Activated T-helper 1 cell treated with anti-CD3 and anti-CD28 coated beads, Interleukin-12 subunit alpha, Interleukin-12 subunit beta, Interleukin-2, Interleukin-4 antibody, amounts not matched to agents 30 ng/mL and 10 ng/mL and 1 ng/mL, durations not matched to agents 14 hours and 24 hours and 36 hours (primary cell): ENCODE measurements around the gene ACTL8. TPM values are rescaled to one million over a fixed set of nuclear protein-coding genes. Genes with fewer than 3 reads are reported as not detected.

Experiments used
- DNase-seq: peaks from one replicate; pipeline ENCODE4 v3.0.0; 2021; ENCODE audit warnings: low spot score
- H3K27ac Mint-ChIP-seq: one replicate; pipeline ENCODE4 v1.8.0; 2021; ENCODE audit warnings: mild to moderate bottlenecking, mixed read lengths
- H3K27me3 Mint-ChIP-seq: one replicate; pipeline ENCODE4 v1.8.0; 2022; ENCODE audit warnings: mild to moderate bottlenecking, moderate library complexity, mixed read lengths; ENCODE audit not compliant: insufficient read depth
- H3K36me3 Mint-ChIP-seq: one replicate; pipeline ENCODE4 v1.8.0; 2021; ENCODE audit warnings: low read depth, mixed read lengths
- H3K4me1 Mint-ChIP-seq: one replicate; pipeline ENCODE4 v1.8.0; 2021; ENCODE audit warnings: low read depth, mixed read lengths
- H3K4me3 Mint-ChIP-seq: one replicate; pipeline ENCODE4 v1.8.0; 2021; ENCODE audit warnings: mild to moderate bottlenecking, moderate library complexity, mixed read lengths
- H3K9me3 Mint-ChIP-seq: one replicate; pipeline ENCODE4 v1.8.0; 2021; ENCODE audit warnings: mixed read lengths
- intact Hi-C: fragments of 100-400 bp; cut with micrococcal nuclease; formaldehyde crosslinking; loops from one replicate; pipeline ENCODE4 v1.15.1; 2024
- total RNA-seq: library from RNA; stranded (reverse); gene quantifications from 2 replicates; pipeline ENCODE4 v1.2.3, GENCODE V29; 2022

The ACTL8 gene
- total RNA-seq, 1 donor from 2014 or later: not detected

DNA sequence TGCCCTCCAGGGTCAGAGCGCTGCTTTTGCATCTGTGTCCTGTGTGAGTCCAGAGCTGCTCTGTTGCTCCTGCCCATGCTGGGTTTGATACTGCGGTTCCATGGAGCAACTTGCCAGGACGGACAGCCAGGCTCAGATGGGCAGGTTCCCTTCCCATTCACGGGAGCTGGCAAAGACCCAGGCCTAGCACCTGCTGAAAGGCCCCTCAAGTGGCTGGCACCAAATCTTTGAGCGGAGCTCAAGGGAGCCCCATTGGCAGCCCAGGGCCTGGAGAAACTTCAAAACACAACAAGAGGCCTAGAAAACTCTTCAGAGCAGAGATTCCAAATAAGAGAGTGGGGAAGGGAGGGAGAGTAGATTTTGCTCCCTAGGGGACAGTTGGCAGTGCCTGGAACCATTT lies 97.2 kb downstream of the ACTL8 start:
- H3K4me3 Mint-ChIP-seq: no peak overlapping the region
- no peaks in the 10 kb centered on the region for H3K9me3 Mint-ChIP-seq
- DNase-seq: no peak
- no peaks in the 10 kb centered on the region for H3K4me1 Mint-ChIP-seq
- H3K36me3 Mint-ChIP-seq: no peaks in the 10 kb centered on the region
- intact Hi-C loops: no loop called here
- no peaks in the 10 kb centered on the region for H3K27me3 Mint-ChIP-seq
- H3K27ac Mint-ChIP-seq: no peak overlapping the region

DNA sequence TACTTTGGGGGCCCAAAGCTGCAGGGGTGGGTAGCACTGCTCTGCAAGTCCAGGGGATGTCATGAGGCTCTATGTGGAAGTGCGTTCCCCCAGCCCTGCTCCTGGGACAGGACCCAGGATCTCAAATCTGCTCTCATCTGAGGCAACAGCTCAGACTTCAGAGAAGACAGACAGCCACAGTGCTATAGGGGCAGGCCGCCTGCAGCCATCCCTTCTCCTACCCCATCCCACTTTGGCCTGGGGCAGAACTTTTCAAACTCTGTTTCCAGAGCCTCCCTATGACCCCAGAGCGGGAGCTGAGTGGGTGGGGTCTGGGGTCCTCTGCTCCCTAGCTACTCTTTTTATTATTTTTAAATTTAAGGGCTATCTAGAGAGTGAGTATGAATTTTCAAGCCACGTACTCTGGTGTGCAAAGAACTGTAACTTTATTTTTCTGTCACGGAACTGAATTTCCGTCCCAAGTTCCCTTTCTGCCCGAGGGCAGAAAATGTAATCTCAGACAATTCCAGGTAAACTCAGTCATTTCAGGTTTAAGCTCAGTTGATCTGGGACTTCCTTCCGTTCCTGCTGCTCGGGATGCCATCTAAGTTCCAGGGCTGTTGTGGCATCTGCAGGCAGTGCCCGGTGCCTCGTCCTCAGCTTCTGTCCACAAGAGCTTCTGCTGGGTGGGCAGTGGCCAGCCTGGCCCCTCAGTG lies 98.3 kb downstream of the ACTL8 start:
- intact Hi-C loops: no loop called here
- H3K27ac Mint-ChIP-seq: no peak overlapping the region
- H3K27me3 Mint-ChIP-seq: no peaks in the 10 kb centered on the region
- DNase-seq: no peak
- no peaks in the 10 kb centered on the region for H3K4me1 Mint-ChIP-seq
- no peaks in the 10 kb centered on the region for H3K36me3 Mint-ChIP-seq
- no peak overlapping the region for H3K4me3 Mint-ChIP-seq
- no peaks in the 10 kb centered on the region for H3K9me3 Mint-ChIP-seq

DNA sequence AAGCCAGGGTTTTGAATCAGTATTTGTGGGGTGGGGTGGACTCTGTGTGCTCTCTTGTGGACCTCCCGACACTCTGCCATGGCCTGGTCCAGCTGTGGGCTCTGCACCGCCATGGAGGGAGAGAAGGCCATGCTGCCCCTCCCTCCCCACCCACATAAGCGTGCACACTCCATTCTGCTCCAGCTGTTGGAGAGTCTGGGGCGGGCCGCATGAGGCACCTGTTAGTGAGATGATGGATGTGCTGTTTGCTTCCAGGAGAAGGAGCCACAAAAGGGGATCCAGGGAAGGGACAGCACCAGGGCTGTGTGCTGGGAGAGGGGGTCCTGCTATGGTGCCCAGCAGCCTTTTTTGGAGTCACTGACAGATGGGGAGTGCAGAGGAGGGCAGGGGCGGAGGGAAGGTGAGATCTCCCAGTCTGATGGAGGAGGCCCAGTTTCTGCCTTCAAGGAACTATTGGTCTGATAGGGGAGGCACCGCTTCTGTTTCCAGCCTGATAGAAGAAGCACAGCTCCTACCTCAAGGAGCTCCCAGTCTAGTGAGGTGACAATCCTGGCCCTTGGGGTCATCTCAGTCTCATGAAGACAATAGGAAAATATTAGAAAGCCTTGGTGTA lies 101.5 kb downstream of the ACTL8 start:
- intact Hi-C loops: no loop called here
- Mint-ChIP-seq H3K27ac (no peak overlapping the region), H3K4me3 (no peak overlapping the region), H3K36me3 (no peaks in the 10 kb centered on the region), H3K9me3 (no peaks in the 10 kb centered on the region), H3K27me3 (no peaks in the 10 kb centered on the region), H3K4me1 (no peaks in the 10 kb centered on the region)
- no peak for DNase-seq

DNA sequence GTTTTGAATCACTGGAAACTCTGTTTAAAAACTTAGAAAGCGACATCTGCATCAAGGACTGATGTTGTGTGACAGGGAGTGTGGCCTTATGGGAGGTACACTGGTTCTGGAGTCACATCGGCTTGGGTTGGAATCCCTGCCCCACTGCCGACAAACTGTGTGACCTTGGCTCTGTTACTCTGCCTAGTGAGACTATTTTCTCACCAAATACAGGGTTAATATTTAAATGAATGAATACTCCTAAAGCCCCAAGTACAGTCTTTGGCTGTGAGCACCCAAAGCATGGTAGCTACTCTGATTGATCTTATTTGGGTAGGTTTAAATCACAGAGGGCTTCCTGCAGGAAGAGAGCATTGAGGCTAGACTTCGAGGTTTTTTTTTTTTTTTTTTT lies 102.0 kb downstream of the ACTL8 start:
- Mint-ChIP-seq H3K36me3 (no peaks in the 10 kb centered on the region), H3K27me3 (no peaks in the 10 kb centered on the region), H3K27ac (no peak overlapping the region), H3K4me1 (no peaks in the 10 kb centered on the region), H3K4me3 (no peak overlapping the region), H3K9me3 (no peaks in the 10 kb centered on the region)
- no peak for DNase-seq
- intact Hi-C loops: no loop called here

DNA sequence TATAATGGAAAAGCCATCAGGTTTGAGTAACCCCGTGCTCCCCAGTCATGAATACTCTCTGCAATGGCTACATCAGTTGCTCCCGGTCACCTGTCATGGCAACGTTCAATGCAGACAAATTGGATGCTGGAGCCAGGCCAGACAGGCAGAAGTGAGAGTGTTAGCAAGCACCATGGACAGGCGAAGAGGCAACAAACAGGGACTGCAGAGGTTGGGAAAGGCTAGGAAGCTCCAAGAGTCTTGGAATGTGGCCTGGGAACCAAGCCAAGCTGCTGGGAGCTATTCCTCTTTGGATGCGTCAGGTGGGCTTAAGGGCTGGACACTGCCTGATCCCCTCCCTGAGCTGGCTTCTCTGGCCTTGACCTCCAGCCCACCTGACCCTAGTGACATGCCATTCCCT lies 102.9 kb downstream of the ACTL8 start:
- intact Hi-C loops: no loop called here
- DNase-seq: no peak
- no peaks in the 10 kb centered on the region for H3K36me3 Mint-ChIP-seq
- no peak overlapping the region for H3K27ac Mint-ChIP-seq
- no peaks in the 10 kb centered on the region for H3K27me3 Mint-ChIP-seq
- H3K4me1 Mint-ChIP-seq: no peaks in the 10 kb centered on the region
- H3K4me3 Mint-ChIP-seq: no peak overlapping the region
- no peaks in the 10 kb centered on the region for H3K9me3 Mint-ChIP-seq

DNA sequence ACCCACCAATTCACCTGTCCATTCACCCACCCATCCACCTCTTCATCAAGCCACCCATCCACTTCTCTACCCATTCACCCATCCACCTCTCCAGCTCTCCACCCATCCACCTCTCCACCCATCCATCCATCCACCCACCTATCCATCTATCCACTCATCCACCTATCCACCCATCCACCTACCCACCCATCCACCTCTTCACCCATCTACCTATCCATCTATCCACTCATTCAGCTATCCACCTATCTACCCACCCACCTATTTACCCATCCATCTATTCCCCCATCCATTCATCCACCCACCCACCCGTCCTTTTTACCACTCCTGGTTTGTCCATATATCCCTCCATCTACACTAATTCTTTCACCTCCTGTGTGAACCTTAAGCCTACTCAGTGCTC lies 105.7 kb downstream of the ACTL8 start:
- DNase-seq: no peak
- Mint-ChIP-seq H3K9me3 (no peaks in the 10 kb centered on the region), H3K27ac (no peak overlapping the region), H3K36me3 (no peaks in the 10 kb centered on the region), H3K4me3 (no peak overlapping the region), H3K4me1 (no peaks in the 10 kb centered on the region), H3K27me3 (no peaks in the 10 kb centered on the region)
- intact Hi-C loops: no loop called here

DNA sequence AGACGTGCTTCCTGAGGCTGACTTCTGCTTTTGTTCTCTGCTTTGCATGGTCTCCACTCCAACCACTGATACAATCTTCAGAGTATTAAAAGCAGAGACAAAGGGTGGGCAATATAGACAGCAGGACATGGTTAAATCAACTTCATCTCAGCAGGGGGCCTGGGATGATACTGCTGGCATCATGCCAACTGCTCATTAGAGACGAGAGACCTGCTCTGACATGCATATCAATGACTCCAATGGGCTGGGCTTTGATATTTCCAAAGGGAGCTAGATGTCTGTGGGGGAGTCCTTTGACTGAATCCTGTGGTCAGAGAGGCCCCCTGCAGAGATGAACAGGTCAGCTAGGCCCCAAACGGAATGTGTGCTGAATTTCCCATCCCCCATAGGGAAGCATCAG lies 106.6 kb downstream of the ACTL8 start:
- no peak for DNase-seq
- Mint-ChIP-seq H3K27ac (no peak overlapping the region), H3K9me3 (no peaks in the 10 kb centered on the region), H3K4me3 (no peak overlapping the region), H3K36me3 (no peaks in the 10 kb centered on the region), H3K4me1 (no peaks in the 10 kb centered on the region), H3K27me3 (no peaks in the 10 kb centered on the region)
- intact Hi-C loops: no loop called here

DNA sequence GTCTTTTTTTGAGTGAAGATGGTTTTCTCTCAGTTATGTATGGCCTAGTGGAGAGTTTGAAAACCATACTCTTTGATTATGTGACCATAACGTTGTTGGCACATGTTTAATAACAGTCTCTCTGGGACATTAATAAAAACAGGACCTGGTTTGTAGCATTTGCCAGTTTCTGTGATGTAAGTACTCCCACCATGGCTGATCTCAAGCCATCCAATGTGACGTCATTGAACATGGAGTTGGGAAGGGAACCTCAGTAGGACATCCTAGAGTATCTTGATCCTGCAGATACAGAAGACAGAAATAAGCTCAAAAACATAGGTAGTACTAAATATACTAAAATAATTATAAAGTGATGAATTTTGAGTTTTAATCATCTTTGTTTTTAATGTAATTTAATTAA lies 107.0 kb downstream of the ACTL8 start:
- no peaks in the 10 kb centered on the region for H3K9me3 Mint-ChIP-seq
- no peaks in the 10 kb centered on the region for H3K36me3 Mint-ChIP-seq
- DNase-seq: no peak
- H3K4me3 Mint-ChIP-seq: no peak overlapping the region
- no peaks in the 10 kb centered on the region for H3K27me3 Mint-ChIP-seq
- no peaks in the 10 kb centered on the region for H3K4me1 Mint-ChIP-seq
- H3K27ac Mint-ChIP-seq: no peak overlapping the region
- intact Hi-C loops: no loop called here

DNA sequence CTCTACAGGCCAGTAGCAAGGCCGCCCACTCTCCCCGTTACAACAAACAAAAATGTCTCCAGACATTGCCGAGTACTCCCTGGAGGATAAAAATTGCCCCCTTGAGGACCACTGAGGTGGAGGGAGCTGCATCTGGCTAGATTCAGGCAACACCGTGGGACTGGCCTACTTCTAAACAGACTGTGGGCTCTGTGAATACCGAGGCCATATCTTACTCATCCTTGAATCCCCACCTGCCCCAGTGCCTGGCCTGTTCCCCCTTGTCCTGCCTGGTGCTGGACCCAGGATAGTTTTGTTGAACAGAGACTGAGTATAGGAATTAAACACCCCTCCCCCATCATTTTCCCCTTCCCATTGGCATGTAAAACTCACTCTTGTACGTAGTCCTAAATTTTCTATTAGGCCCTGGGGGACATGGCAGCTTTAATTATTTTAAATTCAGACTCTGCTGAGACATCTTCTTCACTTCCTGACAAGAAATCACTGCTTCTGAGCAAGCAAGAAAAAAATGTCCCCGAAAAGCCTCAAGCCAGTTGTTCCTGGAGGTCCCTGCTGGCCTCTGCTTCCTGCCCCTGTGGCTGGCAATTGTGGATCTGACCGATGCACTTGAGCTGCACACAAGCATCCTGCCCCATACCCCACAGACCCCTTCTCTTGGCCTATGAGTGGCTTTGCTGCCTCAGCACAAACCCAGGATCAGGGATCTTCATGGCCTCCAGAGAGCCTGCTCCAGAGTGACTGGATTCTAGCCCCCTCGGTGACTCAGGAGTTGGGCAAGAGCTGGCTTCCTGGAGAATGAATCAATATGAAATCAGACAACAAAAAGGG lies 111.0 kb downstream of the ACTL8 start:
- Mint-ChIP-seq H3K9me3 (no peaks in the 10 kb centered on the region), H3K4me3 (no peak overlapping the region), H3K27me3 (no peaks in the 10 kb centered on the region), H3K36me3 (no peaks in the 10 kb centered on the region), H3K27ac (no peak overlapping the region), H3K4me1 (no peaks in the 10 kb centered on the region)
- intact Hi-C loops: no loop called here
- no peak for DNase-seq

DNA sequence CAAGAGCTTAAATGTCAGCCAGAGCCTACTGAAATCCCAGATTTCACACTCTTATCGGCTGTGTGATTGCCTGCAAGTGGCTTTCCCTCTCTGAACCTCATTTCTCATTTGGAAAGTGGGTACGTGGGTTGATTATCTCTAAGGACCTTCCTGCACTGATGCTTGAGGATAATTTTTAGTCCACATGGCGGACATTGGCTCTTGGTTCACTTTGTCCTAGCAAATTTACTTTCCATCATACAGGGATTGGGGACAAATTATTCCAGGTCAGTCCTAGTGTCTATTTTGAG lies 111.6 kb downstream of the ACTL8 start:
- Mint-ChIP-seq H3K27ac (no peak overlapping the region), H3K4me3 (no peak overlapping the region), H3K9me3 (no peaks in the 10 kb centered on the region), H3K36me3 (no peaks in the 10 kb centered on the region), H3K4me1 (no peaks in the 10 kb centered on the region), H3K27me3 (no peaks in the 10 kb centered on the region)
- DNase-seq: no peak
- intact Hi-C loops: no loop called here

DNA sequence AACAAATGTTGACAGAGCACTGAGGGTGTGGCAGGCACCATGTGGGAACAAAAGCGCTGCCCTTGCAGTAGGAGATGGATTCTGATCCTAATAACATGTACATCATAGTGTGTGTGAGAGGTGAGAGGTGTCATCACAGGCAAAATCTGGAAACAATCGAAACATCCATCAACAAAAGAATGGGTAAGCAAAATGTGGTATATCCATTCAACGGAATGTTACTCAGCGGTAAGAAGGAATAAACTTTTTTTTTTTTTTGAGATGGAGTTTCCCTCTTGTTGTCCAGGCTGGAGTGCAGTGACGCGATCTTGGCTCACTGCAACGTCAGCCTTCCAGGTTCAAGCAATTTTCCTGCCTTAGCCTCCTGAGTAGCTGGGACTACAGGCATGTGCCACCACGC lies 112.3 kb downstream of the ACTL8 start:
- H3K27me3 Mint-ChIP-seq: no peaks in the 10 kb centered on the region
- intact Hi-C loops: no loop called here
- no peaks in the 10 kb centered on the region for H3K9me3 Mint-ChIP-seq

DNA sequence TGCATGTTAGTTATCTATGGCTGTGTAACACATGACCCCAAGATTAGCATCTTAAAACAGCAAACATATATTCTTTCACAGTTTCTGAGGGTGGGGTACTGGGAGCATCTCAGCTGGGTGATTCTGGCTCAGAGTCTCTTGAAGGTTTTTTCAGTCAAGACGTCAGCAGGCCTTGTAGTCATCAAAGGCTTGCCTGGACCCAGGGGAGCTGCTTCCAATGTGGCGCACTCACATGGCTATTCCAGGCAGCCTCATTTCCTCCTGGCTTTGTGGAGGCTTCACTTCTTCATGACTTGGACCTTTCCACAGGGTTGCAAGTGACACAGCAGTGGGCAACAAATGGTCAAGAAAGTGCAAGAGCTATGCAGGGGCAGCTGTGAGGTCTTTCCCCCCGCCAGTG lies 114.7 kb downstream of the ACTL8 start:
- no peaks in the 10 kb centered on the region for H3K4me1 Mint-ChIP-seq

More for the DNA sequence above, 112.3 kb downstream of the ACTL8 start:
- H3K4me3 Mint-ChIP-seq: no peak overlapping the region
- H3K4me1 Mint-ChIP-seq: no peaks in the 10 kb centered on the region
- H3K36me3 Mint-ChIP-seq: no peaks in the 10 kb centered on the region
- no peak overlapping the region for H3K27ac Mint-ChIP-seq
- DNase-seq: no peak

DNA sequence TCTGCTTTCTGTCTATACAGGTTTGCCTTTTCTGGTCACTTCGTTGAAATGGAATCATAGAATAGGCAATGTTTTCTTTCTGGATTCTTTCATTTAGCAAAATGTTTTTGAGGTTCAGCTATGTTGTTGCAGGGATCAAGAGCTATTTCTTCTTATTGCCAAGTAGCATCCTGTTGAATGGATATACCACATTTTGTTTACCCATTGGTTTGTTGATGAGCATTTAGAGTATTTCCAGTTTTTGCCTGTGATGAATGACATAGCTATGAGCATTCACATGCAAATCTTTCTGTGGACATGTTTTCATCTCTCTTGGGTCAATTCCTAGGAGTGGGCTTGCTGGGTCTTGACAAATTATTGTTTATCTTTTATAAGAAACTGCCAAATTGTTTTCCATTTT lies 115.5 kb downstream of the ACTL8 start:
- Mint-ChIP-seq H3K36me3 (no peaks in the 10 kb centered on the region), H3K4me3 (no peak overlapping the region), H3K27ac (no peak overlapping the region), H3K27me3 (no peaks in the 10 kb centered on the region), H3K9me3 (no peaks in the 10 kb centered on the region), H3K4me1 (no peaks in the 10 kb centered on the region)
- no peak for DNase-seq
- intact Hi-C loops: no loop called here

More for the DNA sequence above, 114.7 kb downstream of the ACTL8 start:
- Mint-ChIP-seq H3K4me3 (no peak overlapping the region), H3K9me3 (no peaks in the 10 kb centered on the region), H3K27me3 (no peaks in the 10 kb centered on the region), H3K36me3 (no peaks in the 10 kb centered on the region), H3K27ac (no peak overlapping the region)
- DNase-seq: no peak
- intact Hi-C loops: no loop called here
